H9 (cell line): Measurements from ENCODE around the gene RAPGEF6. TPM values are rescaled to one million over a fixed set of nuclear protein-coding genes. Genes with fewer than 3 reads are reported as not detected.

Experiments used
- DNase-seq: peaks from one replicate; pipeline ENCODE4 v3.0.0-alpha.2; 2017
- H2AFZ ChIP-seq: one replicate; pipeline ENCODE4 v1.6.1; 2013; ENCODE audit warnings: mild to moderate bottlenecking, low read length, control low read depth, moderate library complexity
- H2AK5ac ChIP-seq: 2 replicates; pipeline ENCODE4 v1.6.1; 2013; ENCODE audit warnings: low read length, control low read depth, mixed read lengths; ENCODE audit not compliant: insufficient read length
- H2BK120ac ChIP-seq: one replicate; pipeline ENCODE4 v1.6.1; 2013; ENCODE audit warnings: low read depth, mild to moderate bottlenecking, low read length, control low read depth, inconsistent platforms; ENCODE audit not compliant: poor library complexity, severe bottlenecking
- H2BK12ac ChIP-seq: 2 replicates; pipeline ENCODE4 v1.6.1; 2013; ENCODE audit warnings: low read length, control low read depth, mixed read lengths, low read depth; ENCODE audit not compliant: insufficient read length
- H2BK15ac ChIP-seq: 2 replicates; pipeline ENCODE4 v1.6.1; 2013; ENCODE audit warnings: low read depth, low read length, control low read depth
- H2BK20ac ChIP-seq: one replicate; pipeline ENCODE4 v1.6.1; 2013; ENCODE audit warnings: low read depth, mild to moderate bottlenecking, low read length, control low read depth, inconsistent platforms; ENCODE audit not compliant: poor library complexity, severe bottlenecking
- H2BK5ac ChIP-seq: 2 replicates; pipeline ENCODE4 v1.6.1; 2013; ENCODE audit warnings: low read length, control low read depth, mixed read lengths; ENCODE audit not compliant: insufficient read length
- H3K14ac ChIP-seq: 2 replicates; pipeline ENCODE4 v1.6.1; 2013; ENCODE audit warnings: low read length, control low read depth; ENCODE audit not compliant: insufficient read depth
- H3K18ac ChIP-seq: 2 replicates; pipeline ENCODE4 v1.6.1; 2013; ENCODE audit warnings: low read depth, mild to moderate bottlenecking, mixed read lengths, low read length, control low read depth; ENCODE audit not compliant: insufficient read length
- H3K23ac ChIP-seq: 2 replicates; pipeline ENCODE4 v1.6.1; 2013; ENCODE audit warnings: low read length, control low read depth, mixed read lengths, low read depth; ENCODE audit not compliant: insufficient read length
- H3K23me2 ChIP-seq: 2 replicates; pipeline ENCODE4 v1.6.1; 2013; ENCODE audit warnings: low read depth, mild to moderate bottlenecking, mixed read lengths, low read length, control low read depth; ENCODE audit not compliant: insufficient read length, poor library complexity, severe bottlenecking
- H3K27ac ChIP-seq: 2 replicates; pipeline ENCODE4 v1.5.1; 2013; ENCODE audit warnings: low read length, control low read depth, mixed read lengths, low read depth; ENCODE audit not compliant: insufficient read length
- H3K27me3 ChIP-seq: 2 replicates; pipeline ENCODE4 v1.6.1; 2013; ENCODE audit warnings: low read length, control low read depth, inconsistent platforms; ENCODE audit not compliant: insufficient read depth
- H3K4ac ChIP-seq: 2 replicates; pipeline ENCODE4 v1.6.1; 2013; ENCODE audit warnings: low read depth, mild to moderate bottlenecking, control low read depth, inconsistent platforms, low read length, moderate library complexity
- H3K4me1 ChIP-seq: 2 replicates; pipeline ENCODE4 v1.6.1; 2013; ENCODE audit warnings: low read length, control low read depth, inconsistent platforms; ENCODE audit not compliant: insufficient read depth
- H3K4me2 ChIP-seq: 2 replicates; pipeline ENCODE4 v1.6.1; 2013; ENCODE audit warnings: low read length, control low read depth, mixed read lengths; ENCODE audit not compliant: insufficient read length, insufficient read depth
- H3K56ac ChIP-seq: 2 replicates; pipeline ENCODE4 v1.6.1; 2013; ENCODE audit warnings: low read depth, mild to moderate bottlenecking, mixed read lengths, low read length, control low read depth; ENCODE audit not compliant: insufficient read length
- H3K79me1 ChIP-seq: 2 replicates; pipeline ENCODE4 v1.6.1; 2013; ENCODE audit warnings: low read depth, mild to moderate bottlenecking, moderate library complexity, low read length, control low read depth, inconsistent platforms; ENCODE audit not compliant: insufficient read depth, poor library complexity, severe bottlenecking
- H3K79me2 ChIP-seq: 2 replicates; pipeline ENCODE4 v1.6.1; 2013; ENCODE audit warnings: low read length, control low read depth, inconsistent platforms; ENCODE audit not compliant: insufficient read depth
- H3K9ac ChIP-seq: 2 replicates; pipeline ENCODE4 v1.6.1; 2013; ENCODE audit warnings: low read length, control low read depth, mixed read lengths; ENCODE audit not compliant: insufficient read length; ENCODE audit errors: extremely low read depth
- H3K9me3 ChIP-seq: one replicate; pipeline ENCODE4 v1.6.1; 2013; ENCODE audit warnings: low read depth, low read length, inconsistent platforms; ENCODE audit not compliant: control insufficient read depth
- H3T11ph ChIP-seq: one replicate; pipeline ENCODE4 v1.6.1; 2013; ENCODE audit warnings: mild to moderate bottlenecking, low read length, control low read depth, inconsistent platforms
- H4K20me1 ChIP-seq: one replicate; pipeline ENCODE4 v1.6.1; 2013; ENCODE audit not compliant: control insufficient read depth, insufficient read length, insufficient read depth
- H4K5ac ChIP-seq: 2 replicates; pipeline ENCODE4 v1.6.1; 2013; ENCODE audit warnings: low read depth, mild to moderate bottlenecking, mixed read lengths, low read length, control low read depth; ENCODE audit not compliant: insufficient read length
- H4K8ac ChIP-seq: replicated peaks from 2 replicates; pipeline ENCODE4 v1.6.1; 2013; ENCODE audit warnings: low read length, control low read depth, mixed read lengths, low read depth; ENCODE audit not compliant: insufficient read length
- H4K91ac ChIP-seq: 2 replicates; pipeline ENCODE4 v1.6.1; 2013; ENCODE audit warnings: low read depth, mild to moderate bottlenecking, moderate library complexity, mixed read lengths, low read length, control low read depth; ENCODE audit not compliant: insufficient read length
- H3K27ac Mint-ChIP-seq, 3 experiments: 2 replicates in 2 of 3; 3 replicates in 1 of 3; pipeline ENCODE4 v1.8.0; 2020 to 2021; ENCODE audit warnings: mixed read lengths in 3 of 3, mild to moderate bottlenecking in 1 of 3, moderate library complexity in 1 of 3
- H3K27me3 Mint-ChIP-seq: 2 replicates; pipeline ENCODE4 v1.8.0; 2021; ENCODE audit warnings: low read depth, mild to moderate bottlenecking, moderate library complexity, mixed read lengths
- H3K36me3 Mint-ChIP-seq, 3 experiments: 2 replicates in 2 of 3; 3 replicates in 1 of 3; pipeline ENCODE4 v1.8.0; 2020 to 2021; ENCODE audit warnings: low read depth in 3 of 3, mixed read lengths in 3 of 3; ENCODE audit not compliant: insufficient read depth in 1 of 3
- H3K4me1 Mint-ChIP-seq, 2 experiments: 2 replicates each; pipeline ENCODE4 v1.8.0; 2020; ENCODE audit warnings: mixed read lengths in 2 of 2
- H3K4me3 Mint-ChIP-seq, 2 experiments: 2 replicates in 1 of 2; 3 replicates in 1 of 2; pipeline ENCODE4 v1.8.0; 2020 to 2021; ENCODE audit warnings: mild to moderate bottlenecking in 2 of 2, mixed read lengths in 2 of 2, moderate library complexity in 1 of 2
- H3K9me3 Mint-ChIP-seq, 2 experiments: 2 replicates in 1 of 2; 3 replicates in 1 of 2; pipeline ENCODE4 v1.8.0; 2020; ENCODE audit warnings: mild to moderate bottlenecking in 2 of 2, mixed read lengths in 2 of 2, moderate library complexity in 1 of 2
- CTCF ChIP-seq: fragments of 200-600 bp; sonication (generic); conservative IDR thresholded peaks from 3 replicates; pipeline ENCODE4 v1.8.0; 2021; ENCODE audit warnings: antibody characterized with exemption, mild to moderate bottlenecking
- WGBS: extraction: QIAGEN DNeasy Blood & Tissue Kit; methylation state at CpG from one replicate; pipeline ENCODE4 v1.1.7; 2013; ENCODE audit warnings: missing lambda C conversion rate, low lambda C conversion rate, mixed read lengths; ENCODE audit not compliant: insufficient read length; ENCODE audit errors: extremely low coverage; 5-methylcytosine and 5-hydroxymethylcytosine counted together
- total RNA-seq: library from RNA; stranded (reverse); gene quantifications from 2 replicates; pipeline ENCODE4 v1.2.1, GENCODE V29; 2021

Gene RAPGEF6
- total RNA-seq, 1 experiment from 2014 or later: 19.7 TPM

- H2BK20ac ChIP-seq: no peak overlapping the region
- no peak for DNase-seq
- no peak overlapping the region for H3K4ac ChIP-seq
- no peak overlapping the region for H4K5ac ChIP-seq
- no peak overlapping the region for H2BK5ac ChIP-seq
- H2BK15ac ChIP-seq: no peak overlapping the region
- no peak overlapping the region for H3K4me2 ChIP-seq
- H3K27me3 Mint-ChIP-seq: no peaks in the 10 kb centered on the region
- H3K27ac Mint-ChIP-seq: peak overlapping the region; percentile 14 to 82 (median 78)
- H3K9ac ChIP-seq: no peak overlapping the region
- H3K14ac ChIP-seq: no peak overlapping the region
- H4K91ac ChIP-seq: no peak overlapping the region
- no peak overlapping the region for H3K56ac ChIP-seq
- 100% methylated on average over 1 of the region's 8 CpGs for WGBS
- H2AK5ac ChIP-seq: no peak overlapping the region
- peaks cover 2 to 5% (median 4%) of the 10 kb centered on the region in 3 experiments; a peak in 2 of 7 replicates for H3K36me3 Mint-ChIP-seq
- H3K23me2 ChIP-seq: no peaks in the 10 kb centered on the region
- H4K8ac ChIP-seq: no peak overlapping the region
- H3K9me3 Mint-ChIP-seq: no peaks in the 10 kb centered on the region
- no peak overlapping the region for H2BK12ac ChIP-seq
- no peak overlapping the region for H3K4me3 Mint-ChIP-seq
- H3K4me1 ChIP-seq: peaks cover 3% of the 10 kb centered on the region; the same call in 1 of the 2 replicates
- H4K20me1 ChIP-seq: no peaks in the 10 kb centered on the region
- H3K27ac ChIP-seq: no peak overlapping the region
- no peaks in the 10 kb centered on the region for H3K9me3 ChIP-seq
- no peaks in the 10 kb centered on the region for H3K79me2 ChIP-seq
- H3K27me3 ChIP-seq: no peaks in the 10 kb centered on the region
- H3K4me1 Mint-ChIP-seq: peaks cover 13 to 15% of the 10 kb centered on the region in 2 experiments
- TF ChIP-seq CTCF: peak; percentile 41; the same call in 2 of the 3 replicates
- H2AFZ ChIP-seq: no peak overlapping the region
- no peak overlapping the region for H3K18ac ChIP-seq
- H2BK120ac ChIP-seq: no peak overlapping the region
- H3K79me1 ChIP-seq: no peaks in the 10 kb centered on the region
- no peak overlapping the region for H3K23ac ChIP-seq
- H3T11ph ChIP-seq: no peak overlapping the region
Observed at GRCh38 chr5:131563434-131564228, 71.4 kb downstream of the RAPGEF6 start.
